ENCODE data around the gene KANSL1.
"Not testable (repeated sequence)": the region's sequence is repeated elsewhere in the genome, so short reads cannot be mapped to it uniquely, and the experiment has no call there.

The KANSL1 gene

GRCh38 chr17:46194393-46195216 lies 1.4 kb upstream of the KANSL1 start:
- Histone ChIP-seq H3K27ac (peak overlapping the region; percentile 86 to 99 (median 97)), H3K9me3 (replicated peaks in 1 of 11) (peaks cover 0 to 4% (median 0%) of the 10 kb centered on the region in 11 experiments; a peak in 3 of 22 replicates), H4K20me1 (peaks cover 19 to 45% (median 23%) of the 10 kb centered on the region in 11 experiments), H3K4me1 (peaks cover 34 to 53% (median 47%) of the 10 kb centered on the region in 10 experiments), H3K4me2 (peak overlapping the region; percentile 74 to 95 (median 84)), H3K9ac (peak overlapping the region; percentile 96 to 99 (median 97)), H3K4me3 (peak overlapping the region; percentile 83 to 95 (median 92)), H3K36me3 (peaks cover 0 to 6% (median 0%) of the 10 kb centered on the region in 11 experiments; a peak in 3 of 22 replicates), H3K27me3 (no peaks in the 10 kb centered on the region)
- no peak for TF ChIP-seq Cebpa-rat (IDR thresholded peaks at IDR 0.05)

- H3K4me1 ChIP-seq = peaks cover 42 to 61% (median 55%) of the 10 kb centered on the region in 10 experiments
- H3K9ac ChIP-seq = peak overlapping the region; percentile 96 to 99 (median 97)
- peaks cover 0 to 4% (median 0%) of the 10 kb centered on the region in 11 experiments; a peak in 3 of 22 replicates for H3K9me3 ChIP-seq (replicated peaks in 1 of 11)
- peaks cover 0 to 7% (median 0%) of the 10 kb centered on the region in 11 experiments; a peak in 3 of 22 replicates for H3K36me3 ChIP-seq
- no peaks in the 10 kb centered on the region for H3K27me3 ChIP-seq
- peak in 6 of 11 experiments; percentile 29 to 67 (median 36); a peak in 5 of 22 replicates for TF ChIP-seq Cebpa-rat (IDR thresholded peaks at IDR 0.05)
- peak overlapping the region; percentile 74 to 95 (median 84) for H3K4me2 ChIP-seq
- H3K27ac ChIP-seq = peak overlapping the region; percentile 91 to 99 (median 97)
- peaks cover 27 to 53% (median 31%) of the 10 kb centered on the region in 11 experiments for H4K20me1 ChIP-seq
- peak overlapping the region; percentile 83 to 95 (median 92) for H3K4me3 ChIP-seq
Observed at GRCh38 chr17:46193626-46194392, 580 bp upstream of the KANSL1 start.

- H3K27me3 ChIP-seq = no peaks in the 10 kb centered on the region
- peak overlapping the region; percentile 96 to 99 (median 97) for H3K9ac ChIP-seq
- H3K4me2 ChIP-seq = peak overlapping the region; percentile 65 to 95 (median 84)
- no peaks in the 10 kb centered on the region for H3K9me3 ChIP-seq (replicated peaks in 1 of 11)
- no peak for TF ChIP-seq Cebpa-rat (IDR thresholded peaks at IDR 0.05)
- H3K36me3 ChIP-seq = peaks cover 0 to 12% (median 0%) of the 10 kb centered on the region in 11 experiments; a peak in 5 of 22 replicates
- H3K27ac ChIP-seq = peak overlapping the region; percentile 91 to 99 (median 97)
- H4K20me1 ChIP-seq = peaks cover 39 to 65% (median 43%) of the 10 kb centered on the region in 11 experiments
- peak overlapping the region; percentile 83 to 95 (median 92) for H3K4me3 ChIP-seq
- peaks cover 53 to 68% (median 62%) of the 10 kb centered on the region in 10 experiments for H3K4me1 ChIP-seq
Observed at GRCh38 chr17:46192439-46193150, 634 bp downstream of the KANSL1 start.

GRCh38 chr17:46192189-46192438 lies 1.1 kb downstream of the KANSL1 start:
- H3K27ac ChIP-seq = peak overlapping the region; percentile 91 to 99 (median 97)
- H4K20me1 ChIP-seq = peaks cover 44 to 65% (median 48%) of the 10 kb centered on the region in 11 experiments
- H3K4me3 ChIP-seq = peak overlapping the region; percentile 83 to 95 (median 92)
- TF ChIP-seq Cebpa-rat (IDR thresholded peaks at IDR 0.05) = no peak
- peak overlapping the region; percentile 96 to 99 (median 97) for H3K9ac ChIP-seq
- H3K27me3 ChIP-seq = no peaks in the 10 kb centered on the region
- peaks cover 48 to 67% (median 61%) of the 10 kb centered on the region in 10 experiments for H3K4me1 ChIP-seq
- no peaks in the 10 kb centered on the region for H3K9me3 ChIP-seq (replicated peaks in 1 of 11)
- H3K36me3 ChIP-seq = peaks cover 0 to 9% (median 0%) of the 10 kb centered on the region in 11 experiments; a peak in 5 of 22 replicates
- peak overlapping the region; percentile 65 to 95 (median 84) for H3K4me2 ChIP-seq

GRCh38 chr17:46191322-46192188 lies 1.7 kb downstream of the KANSL1 start:
- peak overlapping the region; percentile 83 to 95 (median 92) for H3K4me3 ChIP-seq
- peaks cover 50 to 65% (median 54%) of the 10 kb centered on the region in 11 experiments for H4K20me1 ChIP-seq
- no peaks in the 10 kb centered on the region for H3K9me3 ChIP-seq (replicated peaks in 1 of 11)
- H3K27ac ChIP-seq = peak overlapping the region; percentile 91 to 99 (median 97)
- H3K27me3 ChIP-seq = no peaks in the 10 kb centered on the region
- peaks cover 0 to 11% (median 0%) of the 10 kb centered on the region in 11 experiments; a peak in 5 of 22 replicates for H3K36me3 ChIP-seq
- H3K4me2 ChIP-seq = peak overlapping the region; percentile 65 to 95 (median 84)
- H3K9ac ChIP-seq = peak overlapping the region; percentile 96 to 99 (median 97)
- no peak for TF ChIP-seq Cebpa-rat (IDR thresholded peaks at IDR 0.05)
- peaks cover 45 to 67% (median 61%) of the 10 kb centered on the region in 10 experiments for H3K4me1 ChIP-seq

- Histone ChIP-seq H3K4me2 (peak overlapping the region; percentile 65 to 95 (median 84)), H3K27ac (peak overlapping the region in 9 of 11 experiments; percentile 91 to 99 (median 97); a peak in 11 of 22 replicates), H4K20me1 (peaks cover 58 to 68% (median 62%) of the 10 kb centered on the region in 11 experiments), H3K36me3 (peaks cover 0 to 13% (median 0%) of the 10 kb centered on the region in 11 experiments; a peak in 7 of 22 replicates), H3K9me3 (replicated peaks in 1 of 11) (no peaks in the 10 kb centered on the region), H3K9ac (peak overlapping the region; percentile 25 to 99 (median 97); a peak in 16 of 22 replicates), H3K27me3 (no peaks in the 10 kb centered on the region), H3K4me3 (peak overlapping the region; percentile 83 to 95 (median 92); a peak in 19 of 20 replicates), H3K4me1 (peaks cover 42 to 66% (median 56%) of the 10 kb centered on the region in 10 experiments)
- no peak for TF ChIP-seq Cebpa-rat (IDR thresholded peaks at IDR 0.05)
Observed at GRCh38 chr17:46190763-46191162, 2.5 kb downstream of the KANSL1 start.

- Histone ChIP-seq H3K9ac (peak overlapping the region in 1 of 11 experiments; percentile 41; a peak in 1 of 22 replicates), H3K36me3 (peaks cover 0 to 32% (median 0%) of the 10 kb centered on the region in 11 experiments; a peak in 9 of 22 replicates), H4K20me1 (peaks cover 97 to 100% (median 100%) of the 10 kb centered on the region in 11 experiments), H3K4me2 (peak overlapping the region in 3 of 11 experiments; percentile 1 to 95 (median 83); a peak in 5 of 22 replicates), H3K4me1 (peaks cover 54 to 90% (median 73%) of the 10 kb centered on the region in 10 experiments)
- H3K27me3 ChIP-seq; H3K27ac ChIP-seq; H3K4me3 ChIP-seq; H3K9me3 ChIP-seq (replicated peaks in 1 of 11): not testable (repeated sequence)
Observed at GRCh38 chr17:46186827-46187235, 6.4 kb downstream of the KANSL1 start.
